Mammary epithelial cell (primary cell): ENCODE measurements around the gene CPOX.

ENCODE experiments used
- EZH2 ChIP-seq: IDR thresholded peaks from 2 replicates; pipeline ENCODE4 v1.6.1; 2012; ENCODE audit warnings: low read length, inconsistent platforms, borderline replicate concordance
- TF ChIP-seq, protein P1 (sequence below), 2 donors: IDR thresholded peaks in 1 of 2; conservative IDR thresholded peaks in 1 of 2; 2 replicates each; pipeline ENCODE4 v1.5.1; 2011 to 2012; ENCODE audit warnings: inconsistent platforms in 2 of 2, low read length in 2 of 2, mild to moderate bottlenecking in 2 of 2, control low read depth in 1 of 2, low read depth in 1 of 2; ENCODE audit not compliant: insufficient read depth in 1 of 2; ENCODE audit errors: extremely low read depth in 1 of 2

DNA sequence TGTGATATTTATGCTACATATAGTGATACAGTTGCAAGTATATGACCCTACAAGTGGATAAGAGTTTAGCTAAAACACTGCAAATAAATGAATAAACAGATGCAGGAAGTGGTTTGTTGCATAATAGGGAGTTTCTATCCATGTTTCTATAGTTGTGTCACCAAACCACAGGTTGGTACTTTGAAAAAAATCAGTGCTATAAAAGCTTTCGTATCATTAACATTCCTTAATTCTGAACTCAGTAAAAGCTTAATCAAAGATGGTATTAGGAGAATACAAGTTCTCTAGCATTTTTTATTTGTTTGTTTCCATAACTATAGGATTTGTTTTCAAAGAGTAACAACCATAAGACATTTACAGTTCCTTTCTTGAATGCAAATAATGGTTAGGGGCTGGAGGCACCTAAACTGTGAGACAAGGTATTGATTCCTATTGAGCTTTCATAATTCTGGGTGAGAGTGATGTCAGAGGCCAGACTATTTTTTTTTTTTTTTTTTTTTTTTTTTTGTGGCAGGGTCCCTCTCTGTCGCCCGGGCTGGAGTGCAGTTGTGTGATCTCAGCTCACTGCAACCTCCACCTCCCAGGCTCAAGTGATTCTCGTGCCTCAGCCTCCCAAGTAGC lies 29.6 kb downstream of the CPOX start:
- TF ChIP-seq, protein P1, sequence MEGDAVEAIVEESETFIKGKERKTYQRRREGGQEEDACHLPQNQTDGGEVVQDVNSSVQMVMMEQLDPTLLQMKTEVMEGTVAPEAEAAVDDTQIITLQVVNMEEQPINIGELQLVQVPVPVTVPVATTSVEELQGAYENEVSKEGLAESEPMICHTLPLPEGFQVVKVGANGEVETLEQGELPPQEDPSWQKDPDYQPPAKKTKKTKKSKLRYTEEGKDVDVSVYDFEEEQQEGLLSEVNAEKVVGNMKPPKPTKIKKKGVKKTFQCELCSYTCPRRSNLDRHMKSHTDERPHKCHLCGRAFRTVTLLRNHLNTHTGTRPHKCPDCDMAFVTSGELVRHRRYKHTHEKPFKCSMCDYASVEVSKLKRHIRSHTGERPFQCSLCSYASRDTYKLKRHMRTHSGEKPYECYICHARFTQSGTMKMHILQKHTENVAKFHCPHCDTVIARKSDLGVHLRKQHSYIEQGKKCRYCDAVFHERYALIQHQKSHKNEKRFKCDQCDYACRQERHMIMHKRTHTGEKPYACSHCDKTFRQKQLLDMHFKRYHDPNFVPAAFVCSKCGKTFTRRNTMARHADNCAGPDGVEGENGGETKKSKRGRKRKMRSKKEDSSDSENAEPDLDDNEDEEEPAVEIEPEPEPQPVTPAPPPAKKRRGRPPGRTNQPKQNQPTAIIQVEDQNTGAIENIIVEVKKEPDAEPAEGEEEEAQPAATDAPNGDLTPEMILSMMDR (conservative IDR thresholded peaks at IDR 0.05 in 1 of 2, IDR thresholded peaks at IDR 0.05 in 1 of 2; ENCODE audit: extremely low read depth in 1 of 2, insufficient read depth in 1 of 2, low read depth in 1 of 2, low read length in 2 of 2) = no peak
- no peak for TF ChIP-seq EZH2
